DND-41 (cell line): ENCODE measurements around the gene REC114.

Experiments used
- ATAC-seq: fragments of 200-7000 bp; cut with Tn5 transposase; 3 replicates; pipeline ENCODE4 v1.9.1; 2021; ENCODE audit warnings: low read depth; ENCODE audit not compliant: insufficient read depth
- DNase-seq: peaks from one replicate; pipeline ENCODE4 v3.0.0-alpha.2; 2020
- H2AFZ ChIP-seq: 2 replicates; pipeline ENCODE4 v1.6.0; 2012; ENCODE audit warnings: low read depth, low read length
- H3K27ac ChIP-seq: 2 replicates; pipeline ENCODE4 v1.5.1; 2012; ENCODE audit warnings: low read length, inconsistent platforms
- H3K27me3 ChIP-seq: fragments of 200-600 bp; sonication (generic); 2 replicates; pipeline ENCODE4 v1.6.0; 2012; ENCODE audit warnings: low read length, mild to moderate bottlenecking, inconsistent platforms; ENCODE audit not compliant: insufficient read depth, poor library complexity
- H3K36me3 ChIP-seq: 2 replicates; pipeline ENCODE4 v1.5.1; 2012; ENCODE audit warnings: low read length, inconsistent platforms; ENCODE audit not compliant: insufficient read depth
- H3K4me1 ChIP-seq: 2 replicates; pipeline ENCODE4 v1.5.1; 2012; ENCODE audit warnings: mild to moderate bottlenecking, low read length; ENCODE audit not compliant: insufficient read depth
- H3K4me2 ChIP-seq: 2 replicates; pipeline ENCODE4 v1.6.0; 2012; ENCODE audit warnings: mild to moderate bottlenecking, moderate library complexity, low read length, inconsistent platforms; ENCODE audit not compliant: insufficient read depth
- H3K4me3 ChIP-seq, 2 experiments: fragments of 200-600 bp in 1 of 2; shearing (Covaris generic) in 1 of 2; 2 replicates each; pipeline ENCODE4 v1.5.1; 2012 to 2016; ENCODE audit warnings: inconsistent platforms in 2 of 2, low read length in 2 of 2, mild to moderate bottlenecking in 2 of 2, low read depth in 1 of 2, moderate library complexity in 1 of 2
- H3K79me2 ChIP-seq: 2 replicates; pipeline ENCODE4 v1.6.0; 2012; ENCODE audit warnings: low read length, inconsistent platforms; ENCODE audit not compliant: insufficient read depth
- H3K9ac ChIP-seq: 2 replicates; pipeline ENCODE4 v1.6.0; 2012; ENCODE audit warnings: low read depth, mild to moderate bottlenecking, inconsistent platforms, low read length, moderate library complexity
- H3K9me3 ChIP-seq: 2 replicates; pipeline ENCODE4 v1.5.1; 2012; ENCODE audit warnings: low read length, moderate library complexity, mild to moderate bottlenecking, inconsistent platforms; ENCODE audit not compliant: insufficient read depth, severe bottlenecking
- H4K20me1 ChIP-seq: 2 replicates; pipeline ENCODE4 v1.6.0; 2012; ENCODE audit warnings: low read length; ENCODE audit not compliant: insufficient read depth
- EZH2 ChIP-seq: IDR thresholded peaks from 3 replicates; pipeline ENCODE4 v1.6.1; 2012; ENCODE audit warnings: borderline replicate concordance, low read depth, mild to moderate bottlenecking, moderate library complexity, low read length, inconsistent platforms; ENCODE audit not compliant: severe bottlenecking
- TF ChIP-seq, protein P1 (sequence below): IDR thresholded peaks from 2 replicates; pipeline ENCODE4 v1.5.1; 2012; ENCODE audit warnings: borderline replicate concordance, low read length, moderate library complexity, mild to moderate bottlenecking; ENCODE audit not compliant: poor library complexity, severe bottlenecking; ENCODE audit errors: extremely low read depth

Gene REC114

GRCh38 chr15:73585871-73586654, 143.1 kb downstream of the REC114 start:
- Histone ChIP-seq H2AFZ (no peak overlapping the region), H4K20me1 (no peaks in the 10 kb centered on the region; the same call in 1 of the 2 replicates), H3K27me3 (no peaks in the 10 kb centered on the region), H3K27ac (no peak overlapping the region), H3K9me3 (no peaks in the 10 kb centered on the region), H3K4me1 (no peaks in the 10 kb centered on the region), H3K36me3 (peaks cover 65% of the 10 kb centered on the region), H3K9ac (no peak overlapping the region), H3K79me2 (no peaks in the 10 kb centered on the region), H3K4me2 (no peak overlapping the region), H3K4me3 (no peak overlapping the region)
- DNase-seq (no peak), ATAC-seq (no peak)
- TF ChIP-seq, protein P1, sequence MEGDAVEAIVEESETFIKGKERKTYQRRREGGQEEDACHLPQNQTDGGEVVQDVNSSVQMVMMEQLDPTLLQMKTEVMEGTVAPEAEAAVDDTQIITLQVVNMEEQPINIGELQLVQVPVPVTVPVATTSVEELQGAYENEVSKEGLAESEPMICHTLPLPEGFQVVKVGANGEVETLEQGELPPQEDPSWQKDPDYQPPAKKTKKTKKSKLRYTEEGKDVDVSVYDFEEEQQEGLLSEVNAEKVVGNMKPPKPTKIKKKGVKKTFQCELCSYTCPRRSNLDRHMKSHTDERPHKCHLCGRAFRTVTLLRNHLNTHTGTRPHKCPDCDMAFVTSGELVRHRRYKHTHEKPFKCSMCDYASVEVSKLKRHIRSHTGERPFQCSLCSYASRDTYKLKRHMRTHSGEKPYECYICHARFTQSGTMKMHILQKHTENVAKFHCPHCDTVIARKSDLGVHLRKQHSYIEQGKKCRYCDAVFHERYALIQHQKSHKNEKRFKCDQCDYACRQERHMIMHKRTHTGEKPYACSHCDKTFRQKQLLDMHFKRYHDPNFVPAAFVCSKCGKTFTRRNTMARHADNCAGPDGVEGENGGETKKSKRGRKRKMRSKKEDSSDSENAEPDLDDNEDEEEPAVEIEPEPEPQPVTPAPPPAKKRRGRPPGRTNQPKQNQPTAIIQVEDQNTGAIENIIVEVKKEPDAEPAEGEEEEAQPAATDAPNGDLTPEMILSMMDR = no peak

DNA sequence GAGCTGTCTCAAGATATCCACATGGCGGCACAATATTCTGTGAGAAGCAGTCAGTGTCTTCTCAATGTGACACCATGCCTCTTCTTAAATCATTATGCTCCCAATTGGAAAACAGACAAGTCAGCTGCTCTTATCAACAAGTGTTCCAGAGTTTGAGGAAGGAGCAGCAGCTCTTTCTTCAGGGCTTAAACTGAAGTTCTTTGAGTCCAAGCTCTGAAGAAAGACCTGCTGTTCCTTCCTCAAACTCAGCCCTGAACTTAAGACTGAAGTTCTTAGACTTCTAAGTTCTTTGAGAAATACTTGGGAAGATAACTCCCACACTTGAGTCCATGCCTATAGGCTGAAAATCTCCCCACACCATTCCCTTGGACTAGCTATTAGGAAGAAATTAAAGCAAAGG, 146.8 kb downstream of the REC114 start:
- Histone ChIP-seq H2AFZ (no peak overlapping the region), H3K9ac (no peak overlapping the region), H3K27me3 (no peaks in the 10 kb centered on the region), H3K4me2 (no peak overlapping the region), H3K4me3 (no peak overlapping the region), H3K36me3 (peaks cover 41% of the 10 kb centered on the region), H3K9me3 (no peaks in the 10 kb centered on the region), H3K27ac (no peak overlapping the region), H3K79me2 (peaks cover 11% of the 10 kb centered on the region; the same call in 1 of the 2 replicates), H3K4me1 (no peaks in the 10 kb centered on the region), H4K20me1 (peaks cover 16% of the 10 kb centered on the region; the same call in 1 of the 2 replicates)
- DNase-seq (no peak), ATAC-seq (no peak)
- TF ChIP-seq, protein P1 = no peak
- no peak for TF ChIP-seq EZH2

- H3K9me3 ChIP-seq = no peaks in the 10 kb centered on the region
- H3K4me1 ChIP-seq = no peaks in the 10 kb centered on the region
- H2AFZ ChIP-seq = no peak overlapping the region
- no peak overlapping the region for H3K27ac ChIP-seq
- H4K20me1 ChIP-seq = peaks cover 16% of the 10 kb centered on the region; the same call in 1 of the 2 replicates
- no peak overlapping the region for H3K9ac ChIP-seq
- ATAC-seq (no peak), DNase-seq (no peak)
- H3K27me3 ChIP-seq = no peaks in the 10 kb centered on the region
- H3K4me2 ChIP-seq = no peak overlapping the region
- H3K36me3 ChIP-seq = peaks cover 36% of the 10 kb centered on the region
- peaks cover 14% of the 10 kb centered on the region; the same call in 1 of the 2 replicates for H3K79me2 ChIP-seq
- TF ChIP-seq, protein P1 = no peak
- TF ChIP-seq EZH2 = no peak
- H3K4me3 ChIP-seq = no peak overlapping the region
Measured at GRCh38 chr15:73590263-73590662, 147.3 kb downstream of the REC114 start.
